Right ventricle myocardium superior (tissue), 1 donor: ENCODE results near the gene RABL6. TPM values are rescaled to one million over a fixed set of nuclear protein-coding genes. Genes with fewer than 3 reads are reported as not detected.
A peak's percentile ranks its signal among the peaks of the same experiment; 100 is the strongest.
"Not testable (repeated sequence)": the region's sequence is repeated elsewhere in the genome, so short reads cannot be mapped to it uniquely, and the experiment has no call there.

Source experiments
- ATAC-seq: fragments of 200-7000 bp; cut with Tn5 transposase; one replicate; pipeline ENCODE4 v1.9.1; 2020; ENCODE audit warnings: mild to moderate bottlenecking; ENCODE audit not compliant: poor library complexity
- DNase-seq: peaks from one replicate; pipeline ENCODE4 v3.0.0-alpha.2; 2020
- intact Hi-C: fragments of 100-400 bp; cut with DNase I; formaldehyde crosslinking; loops from one replicate; pipeline ENCODE4 v1.11.2; 2022
- total RNA-seq: library from RNA; stranded (reverse); fragmentation: NEBNext Ultra II Directional; extraction: Animal tissue kit (Norgen Biotek cat#: 25700); gene quantifications from one replicate; pipeline ENCODE4 v1.2.1, GENCODE V29; 2021
- donor health status: DM: no; HTN: yes; CAD: no; lungs with severe emphysema.

The RABL6 gene
- total RNA-seq, 1 donor from 2014 or later = 68.0 TPM

- DNase-seq (peak; percentile 75), ATAC-seq (peak; percentile 64)
- intact Hi-C loops = no loop called here
Measured at GRCh38 chr9:136858844-136859757, 51.4 kb downstream of the RABL6 start.

- ATAC-seq (no peak), DNase-seq (peak; percentile 25)
- intact Hi-C loops = no loop called here
Measured at GRCh38 chr9:136860529-136860928, 52.8 kb downstream of the RABL6 start.

- intact Hi-C loops = no loop called here
- ATAC-seq (no peak), DNase-seq (peak; percentile 33)
Measured at GRCh38 chr9:136860933-136861873, 53.5 kb downstream of the RABL6 start.

- intact Hi-C loops = no loop called here
- ATAC-seq (no peak), DNase-seq (no peak)
Measured at GRCh38 chr9:136861874-136862457, 54.2 kb downstream of the RABL6 start.

- intact Hi-C loops = no loop called here
- ATAC-seq (no peak), DNase-seq (no peak)
Measured at GRCh38 chr9:136862849-136863622, 55.3 kb downstream of the RABL6 start.

- intact Hi-C loops = no loop called here
- DNase-seq (no peak), ATAC-seq (no peak)
Measured at GRCh38 chr9:136863623-136864273, 56.0 kb downstream of the RABL6 start.

- intact Hi-C loops = no loop called here
- DNase-seq = peak; percentile 26
- no peak for ATAC-seq
Measured at GRCh38 chr9:136865041-136865767, 57.5 kb downstream of the RABL6 start.

GRCh38 chr9:136865768-136866103 is 58.0 kb downstream of the RABL6 start:
- DNase-seq (no peak), ATAC-seq (peak; percentile 36)
- intact Hi-C loops = no loop called here

GRCh38 chr9:136866898-136867421 is 59.2 kb downstream of the RABL6 start:
- intact Hi-C loops = not testable (repeated sequence)

GRCh38 chr9:136867480-136867879 is 59.7 kb downstream of the RABL6 start:
- DNase-seq (no peak), ATAC-seq (no peak)
- intact Hi-C loops = no loop called here

More at GRCh38 chr9:136866898-136867421, 59.2 kb downstream of the RABL6 start:
- peak; percentile 37 for DNase-seq
- ATAC-seq = not testable (repeated sequence)

- no peak for DNase-seq
- ATAC-seq = no peak
- intact Hi-C loops = no loop called here
Measured at GRCh38 chr9:136867917-136868316, 60.2 kb downstream of the RABL6 start.

- intact Hi-C loops = no loop called here
- no peak for DNase-seq
- no peak for ATAC-seq
Measured at GRCh38 chr9:136868644-136869043, 60.9 kb downstream of the RABL6 start.

GRCh38 chr9:136869611-136870010 is 61.9 kb downstream of the RABL6 start:
- DNase-seq, ATAC-seq, intact Hi-C loops: not testable (repeated sequence)

GRCh38 chr9:136875155-136875554 is 67.4 kb downstream of the RABL6 start:
- no peak for DNase-seq
- intact Hi-C loops = no loop called here
- no peak for ATAC-seq

GRCh38 chr9:136876476-136876875 is 68.7 kb downstream of the RABL6 start:
- DNase-seq = no peak
- intact Hi-C loops = no loop called here
- no peak for ATAC-seq

- DNase-seq = no peak
- intact Hi-C loops = no loop called here
- ATAC-seq = no peak
Measured at GRCh38 chr9:136880651-136881050, 72.9 kb downstream of the RABL6 start.

- DNase-seq (no peak), ATAC-seq (peak; percentile 36)
- intact Hi-C loops = no loop called here
Measured at GRCh38 chr9:136881691-136882108, 74.0 kb downstream of the RABL6 start.
